AG04450 (cell line): ENCODE measurements around the gene ABR. TPM values are rescaled to one million over a fixed set of nuclear protein-coding genes. Genes with fewer than 3 reads are reported as not detected.
"Not testable (repeated sequence)": the region's sequence is repeated elsewhere in the genome, so short reads cannot be mapped to it uniquely, and the experiment has no call there.

Experiments used
- CTCF ChIA-PET: fragments of 300-600, 350-600 bp; formaldehyde crosslinking; extraction: SDS; loops from one replicate; lab custom pipeline; 2022; ENCODE audit warnings: antibody characterized with exemption, inconsistent platforms; lab: Charles Lee
- POLR2A ChIA-PET: fragments of 350-600 bp; formaldehyde crosslinking; extraction: SDS; loops from one replicate; lab custom pipeline; 2021; ENCODE audit warnings: antibody characterized with exemption, inconsistent platforms; lab: Yijun Ruan, JAX
- DNase-seq: peaks from one replicate; pipeline ENCODE4 v3.0.0-alpha.2; 2011; ENCODE audit warnings: low read depth, low spot score
- H3K27ac ChIP-seq: one replicate; pipeline ENCODE4 v1.5.1; 2012; ENCODE audit warnings: low read depth, low read length, control low read depth
- H3K27me3 ChIP-seq: one replicate; pipeline ENCODE4 v1.6.0; 2012; ENCODE audit warnings: low read length; ENCODE audit not compliant: control insufficient read depth, insufficient read depth
- H3K4me3 ChIP-seq: 2 replicates; pipeline ENCODE4 v1.5.1; 2011; ENCODE audit warnings: mild to moderate bottlenecking, low read depth, low read length, control low read depth
- H3K9me3 ChIP-seq: 2 replicates; pipeline ENCODE4 v1.5.1; 2012; ENCODE audit warnings: low read length; ENCODE audit not compliant: control insufficient read depth, insufficient read depth
- polyA plus RNA-seq: library from polyadenylated mRNA; depleted of rRNA; stranded (reverse); fragments of >200 nt; gene quantifications from 2 replicates; pipeline ENCODE4 v1.2.3, GENCODE V29; 2011
- TF ChIP-seq, protein P1 (sequence below): IDR thresholded peaks from 2 replicates; pipeline ENCODE4 v1.5.1; 2011; ENCODE audit warnings: low read depth, low read length, control low read depth, inconsistent platforms

Gene ABR
- polyA plus RNA-seq, 1 experiment: 64.3 TPM

GRCh38 chr17:1071103-1071825, 108.5 kb downstream of the ABR start:
- H3K4me3 ChIP-seq: no peak overlapping the region
- H3K27ac ChIP-seq: no peak overlapping the region
- CTCF ChIA-PET: no interaction called here

GRCh38 chr17:1070411-1070810, 109.4 kb downstream of the ABR start:
- H3K27me3 ChIP-seq: no peaks in the 10 kb centered on the region
- no peak overlapping the region for H3K4me3 ChIP-seq
- TF ChIP-seq, protein P1, sequence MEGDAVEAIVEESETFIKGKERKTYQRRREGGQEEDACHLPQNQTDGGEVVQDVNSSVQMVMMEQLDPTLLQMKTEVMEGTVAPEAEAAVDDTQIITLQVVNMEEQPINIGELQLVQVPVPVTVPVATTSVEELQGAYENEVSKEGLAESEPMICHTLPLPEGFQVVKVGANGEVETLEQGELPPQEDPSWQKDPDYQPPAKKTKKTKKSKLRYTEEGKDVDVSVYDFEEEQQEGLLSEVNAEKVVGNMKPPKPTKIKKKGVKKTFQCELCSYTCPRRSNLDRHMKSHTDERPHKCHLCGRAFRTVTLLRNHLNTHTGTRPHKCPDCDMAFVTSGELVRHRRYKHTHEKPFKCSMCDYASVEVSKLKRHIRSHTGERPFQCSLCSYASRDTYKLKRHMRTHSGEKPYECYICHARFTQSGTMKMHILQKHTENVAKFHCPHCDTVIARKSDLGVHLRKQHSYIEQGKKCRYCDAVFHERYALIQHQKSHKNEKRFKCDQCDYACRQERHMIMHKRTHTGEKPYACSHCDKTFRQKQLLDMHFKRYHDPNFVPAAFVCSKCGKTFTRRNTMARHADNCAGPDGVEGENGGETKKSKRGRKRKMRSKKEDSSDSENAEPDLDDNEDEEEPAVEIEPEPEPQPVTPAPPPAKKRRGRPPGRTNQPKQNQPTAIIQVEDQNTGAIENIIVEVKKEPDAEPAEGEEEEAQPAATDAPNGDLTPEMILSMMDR: no peak
- H3K27ac ChIP-seq: no peak overlapping the region
- peaks cover 26% of the 10 kb centered on the region for H3K9me3 ChIP-seq
- CTCF ChIA-PET: no interaction called here
- no peak for DNase-seq
- POLR2A ChIA-PET: no interaction called here

More at GRCh38 chr17:1071103-1071825, 108.5 kb downstream of the ABR start:
- TF ChIP-seq, protein P1: no peak
- Histone ChIP-seq H3K9me3 (peaks cover 20% of the 10 kb centered on the region), H3K27me3 (no peaks in the 10 kb centered on the region)
- no peak for DNase-seq
- POLR2A ChIA-PET: no interaction called here

DNA sequence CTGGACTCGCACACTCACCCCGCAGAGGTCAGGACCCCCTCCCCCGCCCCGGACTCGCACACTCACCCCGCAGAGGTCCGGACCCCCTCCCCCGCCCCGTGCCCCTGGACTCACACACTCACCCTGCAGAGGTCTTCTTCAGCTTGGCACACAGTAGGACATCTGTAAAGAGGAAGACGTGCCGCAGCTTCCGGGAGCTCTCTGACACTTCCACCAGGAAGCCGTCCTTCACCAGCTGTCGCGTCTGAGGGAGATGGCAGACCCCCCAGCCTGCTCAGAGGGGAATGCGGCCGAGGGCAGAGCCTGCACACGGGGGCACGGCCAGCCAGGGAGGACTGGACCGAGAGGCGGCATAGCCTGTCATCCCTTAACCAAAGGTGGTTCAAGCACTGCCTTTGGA, 109.9 kb downstream of the ABR start:
- Histone ChIP-seq H3K27ac (no peak overlapping the region), H3K4me3 (no peak overlapping the region), H3K9me3 (peaks cover 26% of the 10 kb centered on the region), H3K27me3 (no peaks in the 10 kb centered on the region)
- TF ChIP-seq, protein P1: no peak
- CTCF ChIA-PET: no interaction called here
- POLR2A ChIA-PET: no interaction called here
- no peak for DNase-seq

DNA sequence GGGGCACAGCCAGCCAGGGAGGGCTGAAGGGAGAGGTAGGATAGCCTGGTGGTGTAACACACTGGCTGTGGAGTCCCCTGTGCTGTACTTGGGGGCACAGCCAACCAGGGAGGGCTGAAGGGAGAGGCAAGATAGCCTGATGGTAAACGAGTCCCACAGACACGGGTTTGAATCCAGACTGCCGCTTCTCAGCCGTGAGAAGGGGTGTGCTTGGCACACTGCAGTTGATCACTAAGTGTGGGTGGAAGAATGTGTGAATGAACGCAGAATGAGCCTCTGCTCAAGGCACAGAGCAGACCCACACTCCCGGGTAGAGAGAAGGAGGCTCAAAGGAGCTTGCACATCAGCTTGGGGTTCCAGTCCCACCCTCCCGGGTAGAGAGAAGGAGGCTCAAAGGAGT, 111.4 kb downstream of the ABR start:
- Histone ChIP-seq H3K4me3 (no peak overlapping the region), H3K27me3 (no peaks in the 10 kb centered on the region), H3K9me3 (peaks cover 26% of the 10 kb centered on the region), H3K27ac (no peak overlapping the region)
- no peak for DNase-seq
- ChIA-PET POLR2A (no interaction called here), CTCF (no interaction called here)
- TF ChIP-seq, protein P1: no peak

GRCh38 chr17:1067282-1067956, 112.4 kb downstream of the ABR start:
- no peak for DNase-seq
- ChIA-PET CTCF (interaction anchor here (0.5 to 1.6 kb wide), 2 partner anchors 11 to 352 kb away, joined by 5 to 6 read pairs; partner anchors contain the start of gene VPS53), POLR2A (no interaction called here)
- no peak overlapping the region for H3K4me3 ChIP-seq
- H3K27ac ChIP-seq: no peak overlapping the region
- TF ChIP-seq, protein P1: no peak
- H3K27me3 ChIP-seq: no peaks in the 10 kb centered on the region
- peaks cover 26% of the 10 kb centered on the region for H3K9me3 ChIP-seq

GRCh38 chr17:1065416-1065815, 114.4 kb downstream of the ABR start:
- H3K4me3 ChIP-seq, H3K27me3 ChIP-seq, H3K27ac ChIP-seq, POLR2A ChIA-PET, DNase-seq: not testable (repeated sequence)
- CTCF ChIA-PET: interaction anchor here (0.7 kb wide), 1 partner anchor 14 kb away, joined by 10 read pairs; no protein-coding TSS in a partner anchor
- peaks cover 26% of the 10 kb centered on the region for H3K9me3 ChIP-seq
